Endothelial cell of umbilical vein (primary cell): ENCODE data around the gene RANBP3. TPM values are rescaled to one million over a fixed set of nuclear protein-coding genes. Genes with fewer than 3 reads are reported as not detected.

Experiments used
- BruUV-seq: library from RNA; stranded (reverse); fragments of 400-500 nt; replicated peaks from 2 replicates; lab custom pipeline; 2021; lab: Mats Ljungman, UMichigan
- CTCF ChIA-PET: fragments of 300-600, 350-600 bp; sonication (Branson Sonifier 250); formaldehyde crosslinking; loops from one replicate; lab custom pipeline; 2021; ENCODE audit warnings: antibody characterized with exemption, inconsistent platforms; lab: Charles Lee
- POLR2A ChIA-PET: fragments of 300-600, 350-600 bp; sonication (Branson Sonifier 250); formaldehyde crosslinking; loops from one replicate; lab custom pipeline; 2021; ENCODE audit warnings: antibody characterized with exemption, inconsistent platforms; lab: Charles Lee
- DNase-seq: peaks from one replicate; pipeline ENCODE4 v3.0.0-alpha.2; 2011; ENCODE audit warnings: low read depth, low spot score
- FAIRE-seq: peaks from 2 replicates; lab custom pipeline; 2011; peaks lifted over from hg19 to GRCh38; lab: Jason Lieb, UNC
- H2AFZ ChIP-seq: 2 replicates; pipeline ENCODE4 v1.6.0; 2012; ENCODE audit warnings: low read depth, low read length, control low read depth, inconsistent platforms
- H3K27ac ChIP-seq: 2 replicates; pipeline ENCODE4 v1.5.1; 2011; ENCODE audit warnings: low read depth, mild to moderate bottlenecking, control low read depth, low read length, moderate library complexity; ENCODE audit not compliant: insufficient read depth
- H3K27me3 ChIP-seq, 2 experiments: 2 replicates each; pipeline versions ENCODE4 v1.6.0 to v1.6.1; 2011; ENCODE audit warnings: low read length in 2 of 2, mixed read lengths in 1 of 2; ENCODE audit not compliant: control insufficient read depth in 2 of 2, insufficient read depth in 2 of 2
- H3K36me3 ChIP-seq, 2 experiments: 2 replicates in 1 of 2; 3 replicates in 1 of 2; pipeline ENCODE4 v1.5.1; 2011; ENCODE audit warnings: low read length in 2 of 2, mild to moderate bottlenecking in 1 of 2, moderate library complexity in 1 of 2; ENCODE audit not compliant: control insufficient read depth in 2 of 2, insufficient read depth in 2 of 2; ENCODE audit errors: extremely low read depth in 1 of 2
- H3K4me1 ChIP-seq: 3 replicates; pipeline ENCODE4 v1.5.1; 2011; ENCODE audit warnings: mild to moderate bottlenecking, low read length; ENCODE audit not compliant: control insufficient read depth, insufficient read depth; ENCODE audit errors: extremely low read depth
- H3K4me2 ChIP-seq: 2 replicates; pipeline ENCODE4 v1.6.1; 2011; ENCODE audit warnings: low read length, control low read depth, mixed read lengths; ENCODE audit not compliant: insufficient read depth
- H3K4me3 ChIP-seq, 3 experiments: fragments of 200-600 bp in 1 of 3; sonication (generic), shearing (Covaris generic) in 1 of 3; replicated peaks in 1 of 3; 2 replicates each; pipeline ENCODE4 v1.5.1; 2011 to 2016; ENCODE audit warnings: control low read depth in 3 of 3, low read length in 3 of 3, mild to moderate bottlenecking in 2 of 3, inconsistent platforms in 1 of 3, low read depth in 1 of 3, moderate library complexity in 1 of 3; ENCODE audit not compliant: insufficient read depth in 1 of 3
- H3K79me2 ChIP-seq: 2 replicates; pipeline ENCODE4 v1.6.0; 2012; ENCODE audit warnings: low read length, inconsistent platforms; ENCODE audit not compliant: control insufficient read depth, insufficient read depth
- H3K9ac ChIP-seq: replicated peaks from 2 replicates; pipeline ENCODE3; 2011; ENCODE audit warnings: low read length, control low read depth; ENCODE audit not compliant: insufficient read depth; ENCODE audit errors: extremely low read depth
- H3K9me1 ChIP-seq: replicated peaks from 3 replicates; pipeline ENCODE4 v1.6.0; 2011; ENCODE audit warnings: mild to moderate bottlenecking, low read length; ENCODE audit not compliant: control insufficient read depth, insufficient read depth; ENCODE audit errors: extremely low read depth
- H3K9me3 ChIP-seq: replicated peaks from 2 replicates; pipeline ENCODE4 v1.5.1; 2012; ENCODE audit warnings: low read length, inconsistent platforms; ENCODE audit not compliant: control insufficient read depth, insufficient read depth
- H4K20me1 ChIP-seq: replicated peaks from 2 replicates; pipeline ENCODE3; 2011; ENCODE audit warnings: mild to moderate bottlenecking, low read length; ENCODE audit not compliant: control insufficient read depth, insufficient read depth; ENCODE audit errors: extremely low read depth
- CTCF ChIP-seq, 2 donors: IDR thresholded peaks; 1 replicate in 1 of 2; 2 replicates in 1 of 2; pipeline ENCODE4 v1.5.1; 2011; ENCODE audit warnings: low read length in 2 of 2, mild to moderate bottlenecking in 2 of 2, moderate library complexity in 2 of 2, control low read depth in 1 of 2, inconsistent platforms in 1 of 2, low read depth in 1 of 2; ENCODE audit not compliant: insufficient read depth in 1 of 2; ENCODE audit errors: extremely low read depth in 1 of 2
- EZH2 ChIP-seq: IDR thresholded peaks from 2 replicates; pipeline ENCODE4 v1.6.1; 2012; ENCODE audit warnings: borderline replicate concordance, low read depth, mild to moderate bottlenecking, moderate library complexity, low read length, inconsistent platforms; ENCODE audit not compliant: severe bottlenecking
- FOS ChIP-seq: IDR thresholded peaks from 2 replicates; pipeline ENCODE4 v1.6.1; 2011; ENCODE audit warnings: mild to moderate bottlenecking, low read length, moderate library complexity, borderline replicate concordance; ENCODE audit not compliant: insufficient read depth
- GATA2 ChIP-seq: IDR thresholded peaks from 2 replicates; pipeline ENCODE4 v1.7.0; 2011; ENCODE audit warnings: low read depth, mild to moderate bottlenecking, moderate library complexity, mixed read lengths, low read length; ENCODE audit not compliant: insufficient read length, insufficient read depth
- JUN ChIP-seq: IDR thresholded peaks from 2 replicates; pipeline ENCODE4 v1.6.1; 2011; ENCODE audit warnings: borderline replicate concordance, low read depth; ENCODE audit not compliant: insufficient read length, insufficient read depth
- MAX ChIP-seq: IDR thresholded peaks from 2 replicates; pipeline ENCODE4 v1.6.1; 2011; ENCODE audit not compliant: insufficient read depth, insufficient read length
- MYC ChIP-seq: IDR thresholded peaks from one replicate; pipeline ENCODE4 v1.6.1; 2011; ENCODE audit warnings: mild to moderate bottlenecking, low read depth, low read length
- POLR2A ChIP-seq: IDR thresholded peaks from 2 replicates; pipeline ENCODE4 v1.6.1; 2012; ENCODE audit warnings: low read depth, mild to moderate bottlenecking, control low read depth, low read length
- POLR2AphosphoS5 ChIP-seq: IDR thresholded peaks from 2 replicates; pipeline ENCODE4 v1.6.1; 2012; ENCODE audit warnings: low read depth, mild to moderate bottlenecking, control low read depth, low read length, moderate library complexity; ENCODE audit not compliant: insufficient read depth
- dilution Hi-C: fragments of 300-500 bp; cut with MboI; formaldehyde crosslinking; loops from one replicate; pipeline ENCODE4 v1.15.0; 2019; ENCODE audit warnings: low sequenced_read_pairs; ENCODE audit not compliant: extremely low pct_ligation_motif_present
- intact Hi-C: fragments of 100-400 bp; cut with micrococcal nuclease; formaldehyde crosslinking; loops from one replicate; pipeline ENCODE4 v1.10.0; 2022
- polyA plus RNA-seq, 4 experiments: library from polyadenylated mRNA; depleted of rRNA in 3 of 4; stranded (reverse) in 3 of 4; unstranded in 1 of 4; fragments of >200 nt; gene quantifications; 2 replicates each; pipeline versions ENCODE4 v1.2.1 to v1.2.3, GENCODE V29; 2011 to 2012; ENCODE audit warnings: missing spikeins in 1 of 4
- total RNA-seq: library from RNA; stranded (reverse); gene quantifications from 2 replicates; pipeline ENCODE4 v1.2.3, GENCODE V29; 2021

Gene RANBP3
- total and polyA plus RNA-seq, 2 donors (not counting 3 experiments of a cell fraction or from before 2014, with no cell fraction given), result 72.3 to 85.3 TPM

- no peaks in the 10 kb centered on the region for H3K36me3 ChIP-seq
- H3K27ac ChIP-seq, result no peak overlapping the region
- dilution Hi-C loops, result no loop called here
- H3K9ac ChIP-seq, result no peak overlapping the region
- DNase-seq, result no peak
- intact Hi-C loops, result no loop called here
- no peaks in the 10 kb centered on the region for H3K4me1 ChIP-seq
- no peaks in the 10 kb centered on the region for H3K79me2 ChIP-seq
- no peaks in the 10 kb centered on the region for H3K9me1 ChIP-seq
- CTCF ChIA-PET, result interaction anchor here (1.2 kb wide), 1 partner anchor 15 kb away, joined by 3 read pairs; no protein-coding TSS in a partner anchor
- H3K4me2 ChIP-seq, result no peak overlapping the region
- TF ChIP-seq MAX (no peak), POLR2AphosphoS5 (no peak), GATA2 (no peak), POLR2A (no peak), JUN (no peak), FOS (no peak), CTCF (IDR thresholded peaks at IDR 0.05; ENCODE audit: extremely low read depth in 1 of 2, insufficient read depth in 1 of 2, low read depth in 1 of 2, low read length in 2 of 2) (no peak), MYC (no peak), EZH2 (no peak)
- H2AFZ ChIP-seq, result no peak overlapping the region
- H3K9me3 ChIP-seq, result no peaks in the 10 kb centered on the region
- H3K27me3 ChIP-seq, result no peaks in the 10 kb centered on the region
- H4K20me1 ChIP-seq, result no peaks in the 10 kb centered on the region
- POLR2A ChIA-PET, result no interaction called here
- no peak overlapping the region for H3K4me3 ChIP-seq
- no TSS peak for BruUV-seq
- FAIRE-seq, result no peak
Measured at GRCh38 chr19:5873617-5874199, 104.2 kb downstream of the RANBP3 start.
